ENCODE measurements around the gene RARRES1.

RARRES1 gene

GRCh38 chr3:158685159-158685558 lies 47.1 kb downstream of the RARRES1 start:
- no peak for DNase-seq (ENCODE audit: low spot score)

GRCh38 chr3:158683230-158683962 lies 48.9 kb downstream of the RARRES1 start:
- DNase-seq (ENCODE audit: low spot score): no peak

GRCh38 chr3:158680861-158681260 lies 51.4 kb downstream of the RARRES1 start:
- DNase-seq (ENCODE audit: low spot score): no peak

GRCh38 chr3:158679547-158680000 lies 52.7 kb downstream of the RARRES1 start:
- DNase-seq (ENCODE audit: low spot score): peak; percentile 90

DNA sequence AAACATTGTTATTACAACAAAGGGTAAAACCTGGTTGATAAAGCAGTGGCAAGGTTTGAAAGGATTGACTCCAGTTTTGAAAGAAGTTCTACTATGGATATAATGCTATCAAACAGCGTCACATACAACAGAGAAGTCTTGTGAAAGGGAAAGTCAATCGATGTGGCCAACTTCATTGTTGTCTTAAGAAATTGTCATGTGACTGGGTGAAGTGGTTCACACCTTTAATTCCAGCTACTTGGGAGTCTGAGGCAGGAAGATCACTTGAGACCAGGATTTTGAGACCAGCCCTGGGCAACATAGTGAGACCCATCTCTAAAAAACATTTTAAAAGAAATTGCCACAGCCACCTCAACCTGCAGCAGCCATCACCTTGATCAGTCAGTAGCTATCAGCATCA lies 53.6 kb downstream of the RARRES1 start:
- no peak for DNase-seq (ENCODE audit: low spot score)

- DNase-seq (ENCODE audit: low spot score): peak; percentile 90
These were observed 59.8 kb downstream of the RARRES1 start, which contains the start of gene LXN for GRCh38 chr3:158672215-158673176. LXN (minus strand) TSS chr3:158672648; CDS start chr3:158672478, 170 bp downstream.

- DNase-seq (ENCODE audit: low spot score): peak; percentile 25
These were observed 60.4 kb downstream of the RARRES1 start for GRCh38 chr3:158671821-158672214.

DNA sequence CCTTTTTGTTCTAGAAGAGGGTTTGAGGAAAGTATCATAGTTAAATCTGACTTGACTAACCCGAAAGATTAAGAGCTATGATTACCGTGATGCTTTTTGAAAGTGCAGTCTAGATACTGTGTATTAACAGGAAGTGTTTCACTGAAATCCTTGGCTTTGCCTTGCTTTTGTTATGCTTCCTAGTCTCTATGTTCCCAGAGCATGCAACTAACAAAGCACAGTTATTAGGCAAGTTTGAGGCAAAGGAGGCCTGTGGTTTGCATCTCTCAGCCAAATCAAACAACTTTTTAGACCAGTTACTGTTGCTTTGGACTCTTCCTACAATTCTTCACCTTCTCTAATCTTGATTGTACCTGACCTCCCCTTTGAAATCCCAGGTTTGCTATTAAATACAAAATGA lies 63.8 kb downstream of the RARRES1 start:
- no peak for DNase-seq (ENCODE audit: low spot score)

- DNase-seq (ENCODE audit: low spot score): no peak
These were observed 65.8 kb downstream of the RARRES1 start for GRCh38 chr3:158666416-158666815.

GRCh38 chr3:158663832-158664231 lies 68.4 kb downstream of the RARRES1 start:
- no peak for DNase-seq (ENCODE audit: low spot score)

DNA sequence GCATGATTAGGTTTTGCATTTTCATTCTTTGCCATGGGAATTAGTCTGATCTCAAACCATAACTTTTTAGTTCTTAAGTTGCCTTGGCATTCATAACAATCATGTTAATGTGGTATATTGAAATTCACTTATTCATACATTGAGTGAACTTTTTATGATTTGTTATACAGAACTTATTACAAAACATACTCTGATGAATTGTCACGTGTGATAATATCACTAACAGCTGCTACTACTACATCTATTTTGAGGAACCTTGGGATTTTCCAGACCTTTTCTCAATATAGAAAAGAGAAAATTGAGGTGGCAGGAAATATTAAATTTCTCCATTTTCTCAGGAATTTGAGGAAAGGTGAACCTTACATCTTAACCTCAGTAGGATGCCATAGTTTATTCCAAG lies 69.0 kb downstream of the RARRES1 start:
- no peak for DNase-seq (ENCODE audit: low spot score)

- DNase-seq (ENCODE audit: low spot score): no peak
These were observed 71.5 kb downstream of the RARRES1 start for GRCh38 chr3:158660711-158661110.

- DNase-seq (ENCODE audit: low spot score): peak; percentile 82
These were observed 72.6 kb downstream of the RARRES1 start for GRCh38 chr3:158659454-158660237.

DNA sequence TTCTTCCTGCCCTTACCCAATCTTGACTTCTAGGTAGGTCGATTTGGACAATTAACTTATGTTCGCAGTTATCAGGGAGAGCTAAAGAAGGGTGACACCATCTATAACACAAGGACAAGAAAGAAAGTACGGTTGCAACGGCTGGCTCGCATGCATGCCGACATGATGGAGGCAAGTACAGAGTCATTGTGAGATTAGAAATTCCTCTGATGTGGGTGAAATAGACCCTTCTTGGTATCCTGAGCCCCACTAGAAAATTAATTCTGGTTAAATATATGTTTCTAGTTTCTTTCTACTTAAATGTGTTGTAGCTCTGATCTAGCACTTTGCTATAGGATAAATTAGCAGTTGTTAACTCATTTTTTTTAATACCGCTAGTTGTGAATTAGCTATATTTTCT lies 73.4 kb downstream of the RARRES1 start:
- DNase-seq (ENCODE audit: low spot score): no peak

DNA sequence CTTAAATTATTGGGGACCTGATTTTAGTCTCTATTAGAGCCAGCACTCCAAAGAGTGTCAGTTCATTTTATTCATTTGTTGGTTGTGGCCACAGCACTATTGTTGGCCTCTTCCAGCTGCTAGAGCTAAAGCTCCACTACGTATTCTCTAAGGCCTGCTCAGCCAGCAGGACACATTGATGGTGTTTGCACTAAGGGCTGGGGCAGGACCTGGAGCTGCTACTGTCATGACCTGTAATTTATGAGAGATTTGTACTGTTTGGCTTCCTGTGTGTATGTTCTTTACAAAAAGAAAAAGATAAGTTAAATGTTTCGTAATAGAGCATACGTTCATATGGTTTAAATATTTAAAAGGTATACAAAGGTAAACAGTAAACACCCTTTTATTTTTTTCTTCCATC lies 79.8 kb downstream of the RARRES1 start:
- no peak for DNase-seq (ENCODE audit: low spot score)

DNA sequence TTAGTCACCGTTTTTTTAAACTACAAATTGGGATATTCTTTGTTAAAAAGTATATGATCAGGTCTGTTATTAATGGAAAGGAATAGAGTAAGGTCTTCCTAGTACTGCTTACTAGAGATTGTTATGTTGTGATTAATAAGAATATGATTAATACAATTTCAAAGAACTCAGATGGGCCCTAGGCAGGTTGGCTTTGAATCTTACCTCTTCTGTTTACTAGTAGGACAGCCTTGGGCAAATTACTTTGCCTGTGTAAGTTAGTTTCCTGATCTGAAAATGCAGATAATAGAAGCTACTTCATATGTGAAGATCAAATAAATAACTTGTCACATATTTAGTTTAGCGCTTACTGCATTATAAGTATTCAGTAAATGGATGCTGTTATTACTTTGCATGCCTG lies 81.1 kb downstream of the RARRES1 start:
- DNase-seq (ENCODE audit: low spot score): no peak

- DNase-seq (ENCODE audit: low spot score): no peak
These were observed 82.5 kb downstream of the RARRES1 start for GRCh38 chr3:158649791-158650190.

Measured in hematopoietic multipotent progenitor cell treated with erythropoietin and hydrocortisone succinate and interleukin-3 and kit ligand, for 15 days (in vitro differentiated cells).